GM23338 (cell line): ENCODE measurements around the gene EPGN. TPM values are rescaled to one million over a fixed set of nuclear protein-coding genes. Genes with fewer than 3 reads are reported as not detected.

Source experiments
- ATAC-seq: fragments of 200-7000 bp; cut with Tn5 transposase; 3 replicates; pipeline ENCODE4 v1.9.1; 2020
- DNase-seq: peaks from one replicate; pipeline ENCODE4 v3.0.0-alpha.2; 2015; ENCODE audit warnings: low spot score
- H2AFZ ChIP-seq: fragments of 200-600 bp; sonication (generic); 2 replicates; pipeline ENCODE4 v1.8.0; 2016; ENCODE audit warnings: antibody characterized with exemption, mild to moderate bottlenecking, moderate library complexity
- H3F3A ChIP-seq: fragments of 200-600 bp; sonication (generic); replicated peaks from 2 replicates; pipeline ENCODE4 v1.8.0; 2017; ENCODE audit warnings: antibody characterized with exemption, mixed run types, low read depth
- H3K27ac ChIP-seq: fragments of 200-600 bp; sonication (generic); 2 replicates; pipeline ENCODE4 v1.6.1; 2016; ENCODE audit warnings: low read depth
- H3K27me3 ChIP-seq: fragments of 200-600 bp; sonication (generic); 2 replicates; pipeline ENCODE4 v1.8.0; 2016; ENCODE audit warnings: mild to moderate bottlenecking, mixed run types, moderate library complexity; ENCODE audit not compliant: insufficient read depth
- H3K36me3 ChIP-seq: fragments of 200-600 bp; sonication (generic); 2 replicates; pipeline ENCODE4 v1.8.0; 2016; ENCODE audit warnings: mild to moderate bottlenecking; ENCODE audit not compliant: insufficient read depth
- H3K4me1 ChIP-seq: fragments of 200-600 bp; sonication (generic); 2 replicates; pipeline ENCODE4 v1.8.0; 2016; ENCODE audit warnings: mild to moderate bottlenecking, moderate library complexity; ENCODE audit not compliant: insufficient read depth
- H3K4me2 ChIP-seq: fragments of 200-600 bp; sonication (generic); 2 replicates; pipeline ENCODE4 v1.7.1; 2017; ENCODE audit warnings: mixed run types
- H3K4me3 ChIP-seq: fragments of 200-600 bp; sonication (generic); 2 replicates; pipeline ENCODE4 v1.6.1; 2016; ENCODE audit warnings: mixed run types
- H3K79me2 ChIP-seq: fragments of 200-600 bp; sonication (generic); replicated peaks from 2 replicates; pipeline ENCODE4 v1.8.0; 2017; ENCODE audit warnings: mild to moderate bottlenecking; ENCODE audit not compliant: insufficient read depth
- H3K9me2 ChIP-seq: fragments of 200-600 bp; sonication (generic); 2 replicates; pipeline ENCODE4 v1.8.0; 2017; ENCODE audit not compliant: insufficient read depth
- H4K20me1 ChIP-seq: fragments of 200-600 bp; sonication (generic); replicated peaks from 2 replicates; pipeline ENCODE4 v1.8.0; 2017; ENCODE audit warnings: mild to moderate bottlenecking; ENCODE audit not compliant: insufficient read depth
- H3K27ac Mint-ChIP-seq: 2 replicates; pipeline ENCODE4 v1.8.0; 2020; ENCODE audit warnings: inconsistent platforms, mild to moderate bottlenecking, moderate library complexity, mixed read lengths
- H3K27me3 Mint-ChIP-seq: 3 replicates; pipeline ENCODE4 v1.8.0; 2022; ENCODE audit warnings: low read depth, mild to moderate bottlenecking, moderate library complexity, mixed read lengths, inconsistent platforms; ENCODE audit not compliant: insufficient read depth, poor library complexity
- H3K36me3 Mint-ChIP-seq: 3 replicates; pipeline ENCODE4 v1.8.0; 2021; ENCODE audit warnings: low read depth, mild to moderate bottlenecking, inconsistent platforms, moderate library complexity, mixed read lengths
- H3K4me1 Mint-ChIP-seq: 3 replicates; pipeline ENCODE4 v1.8.0; 2020; ENCODE audit warnings: mild to moderate bottlenecking, inconsistent platforms, mixed read lengths
- H3K4me3 Mint-ChIP-seq: 3 replicates; pipeline ENCODE4 v1.8.0; 2021; ENCODE audit warnings: moderate library complexity, mild to moderate bottlenecking, inconsistent platforms, mixed read lengths
- H3K9me3 Mint-ChIP-seq: 3 replicates; pipeline ENCODE4 v1.8.0; 2020; ENCODE audit warnings: moderate library complexity, mild to moderate bottlenecking, inconsistent platforms, mixed read lengths
- CREB1 ChIP-seq: fragments of 250-450 bp; sonication (Bioruptor Pico); IDR thresholded peaks from 2 replicates; pipeline ENCODE4 v1.5.0; 2020; ENCODE audit warnings: low read depth, mild to moderate bottlenecking, moderate library complexity
- EZH2 ChIP-seq: fragments of 200-600 bp; sonication (generic); IDR thresholded peaks from one replicate; pipeline ENCODE4 v1.8.0; 2017; ENCODE audit warnings: antibody characterized with exemption, mild to moderate bottlenecking, low read depth; ENCODE audit not compliant: unreplicated experiment
- EZH2phosphoT487 ChIP-seq: fragments of 200-600 bp; sonication (generic); IDR thresholded peaks from one replicate; pipeline ENCODE4 v1.8.1; 2018; ENCODE audit warnings: antibody characterized with exemption; ENCODE audit not compliant: unreplicated experiment
- JUNB ChIP-seq: IDR thresholded peaks from one replicate; pipeline ENCODE4 v1.6.1; 2016; ENCODE audit warnings: antibody characterized with exemption; ENCODE audit not compliant: unreplicated experiment
- NANOG ChIP-seq: IDR thresholded peaks from 2 replicates; pipeline ENCODE4 v1.6.1; 2016; ENCODE audit warnings: antibody characterized with exemption, borderline replicate concordance
- POLR2AphosphoS5 ChIP-seq: IDR thresholded peaks from 2 replicates; pipeline ENCODE4 v1.6.1; 2016; ENCODE audit warnings: antibody characterized with exemption, low read depth
- STAT1 ChIP-seq: IDR thresholded peaks from one replicate; pipeline ENCODE4 v1.6.1; 2016; ENCODE audit warnings: antibody characterized with exemption; ENCODE audit not compliant: unreplicated experiment
- ZNF114 ChIP-seq: fragments of 250-450 bp; sonication (Bioruptor Pico); IDR thresholded peaks from 2 replicates; pipeline ENCODE4 v1.5.0; 2020; ENCODE audit warnings: mild to moderate bottlenecking, moderate library complexity
- ZNF331 ChIP-seq: fragments of 250-450 bp; sonication (Bioruptor Pico); IDR thresholded peaks from 2 replicates; pipeline ENCODE4 v1.5.0; 2020; ENCODE audit warnings: low read depth, mild to moderate bottlenecking, moderate library complexity
- polyA plus RNA-seq: library from polyadenylated mRNA; unstranded; fragments of >200 nt; fragmentation: Nextera tagmentation; extraction: Ambion mirVana; gene quantifications from 2 replicates; pipeline ENCODE4 v1.2.1, GENCODE V29; 2016
- total RNA-seq: library from RNA; depleted of rRNA; stranded (reverse); fragments of >200 nt; shearing (Covaris generic); gene quantifications from 2 replicates; pipeline ENCODE4 v1.2.3, GENCODE V29; 2014
- TF ChIP-seq, protein P1 (sequence below): IDR thresholded peaks from 2 replicates; pipeline ENCODE4 v1.6.1; 2016; ENCODE audit warnings: antibody characterized with exemption
- TF ChIP-seq, protein P2 (sequence below): IDR thresholded peaks from one replicate; pipeline ENCODE4 v1.6.1; 2018; ENCODE audit warnings: antibody characterized with exemption; ENCODE audit not compliant: unreplicated experiment
- TF ChIP-seq, protein P3 (sequence below), 2 experiments: fragments of 200-600 bp in 1 of 2; sonication (generic) in 1 of 2; conservative IDR thresholded peaks; 2 replicates each; pipeline versions ENCODE4 v1.5.1 to v1.6.1; 2016 to 2017; ENCODE audit warnings: antibody characterized with exemption in 2 of 2, low read depth in 2 of 2, mild to moderate bottlenecking in 2 of 2, moderate library complexity in 1 of 2
- TF ChIP-seq, protein P4 (sequence below): fragments of 250-450 bp; sonication (Bioruptor Pico); IDR thresholded peaks from 2 replicates; pipeline ENCODE4 v1.5.0; 2020; ENCODE audit warnings: mild to moderate bottlenecking, moderate library complexity

EPGN gene
- total and polyA plus RNA-seq, 2 experiments from 2014 or later: not detected

DNA sequence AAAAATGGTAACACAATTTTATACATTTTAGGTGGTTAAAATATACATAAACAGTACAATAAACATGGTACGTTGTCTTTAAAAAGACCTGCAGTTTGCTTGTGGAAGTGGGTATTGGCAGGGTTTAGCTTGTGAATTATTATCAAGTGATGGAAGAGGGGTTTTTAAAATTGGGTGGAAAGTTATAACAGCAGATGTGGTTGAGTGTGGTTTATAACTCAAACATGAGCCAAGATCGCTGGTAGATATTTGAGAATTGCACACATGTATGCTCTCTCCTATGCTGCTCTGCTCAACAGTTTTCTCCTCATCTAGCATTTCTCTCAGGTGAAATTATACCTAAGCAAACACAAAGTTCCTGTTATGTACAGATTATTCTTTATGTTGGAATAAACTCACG, 14.0 kb downstream of the EPGN start:
- Histone ChIP-seq H3K4me2 (no peak overlapping the region), H3K36me3 (no peaks in the 10 kb centered on the region), H3K9me2 (no peaks in the 10 kb centered on the region), H2AFZ (no peak overlapping the region), H3K27me3 (no peaks in the 10 kb centered on the region), H3K27ac (no peak overlapping the region), H3F3A (no peaks in the 10 kb centered on the region), H4K20me1 (no peaks in the 10 kb centered on the region), H3K4me3 (no peak overlapping the region), H3K79me2 (no peaks in the 10 kb centered on the region), H3K4me1 (peaks cover 10% of the 10 kb centered on the region; the same call in 1 of the 2 replicates)
- peaks cover 16% of the 10 kb centered on the region for H3K4me1 Mint-ChIP-seq
- no peaks in the 10 kb centered on the region for H3K36me3 Mint-ChIP-seq
- DNase-seq (no peak), ATAC-seq (no peak)
- H3K9me3 Mint-ChIP-seq: no peaks in the 10 kb centered on the region
- no peak overlapping the region for H3K27ac Mint-ChIP-seq
- no peak overlapping the region for H3K4me3 Mint-ChIP-seq
- no peaks in the 10 kb centered on the region for H3K27me3 Mint-ChIP-seq
- TF ChIP-seq, protein P1, sequence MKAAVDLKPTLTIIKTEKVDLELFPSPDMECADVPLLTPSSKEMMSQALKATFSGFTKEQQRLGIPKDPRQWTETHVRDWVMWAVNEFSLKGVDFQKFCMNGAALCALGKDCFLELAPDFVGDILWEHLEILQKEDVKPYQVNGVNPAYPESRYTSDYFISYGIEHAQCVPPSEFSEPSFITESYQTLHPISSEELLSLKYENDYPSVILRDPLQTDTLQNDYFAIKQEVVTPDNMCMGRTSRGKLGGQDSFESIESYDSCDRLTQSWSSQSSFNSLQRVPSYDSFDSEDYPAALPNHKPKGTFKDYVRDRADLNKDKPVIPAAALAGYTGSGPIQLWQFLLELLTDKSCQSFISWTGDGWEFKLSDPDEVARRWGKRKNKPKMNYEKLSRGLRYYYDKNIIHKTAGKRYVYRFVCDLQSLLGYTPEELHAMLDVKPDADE: no peak
- TF ChIP-seq POLR2AphosphoS5 (no peak), EZH2 (no peak), NANOG (no peak), CREB1 (CRISPR knock-in tag) (no peak), STAT1 (no peak), ZNF114 (CRISPR knock-in tag) (no peak), ZNF331 (CRISPR knock-in tag) (no peak), EZH2phosphoT487 (no peak), JUNB (no peak)
- TF ChIP-seq, protein P2, sequence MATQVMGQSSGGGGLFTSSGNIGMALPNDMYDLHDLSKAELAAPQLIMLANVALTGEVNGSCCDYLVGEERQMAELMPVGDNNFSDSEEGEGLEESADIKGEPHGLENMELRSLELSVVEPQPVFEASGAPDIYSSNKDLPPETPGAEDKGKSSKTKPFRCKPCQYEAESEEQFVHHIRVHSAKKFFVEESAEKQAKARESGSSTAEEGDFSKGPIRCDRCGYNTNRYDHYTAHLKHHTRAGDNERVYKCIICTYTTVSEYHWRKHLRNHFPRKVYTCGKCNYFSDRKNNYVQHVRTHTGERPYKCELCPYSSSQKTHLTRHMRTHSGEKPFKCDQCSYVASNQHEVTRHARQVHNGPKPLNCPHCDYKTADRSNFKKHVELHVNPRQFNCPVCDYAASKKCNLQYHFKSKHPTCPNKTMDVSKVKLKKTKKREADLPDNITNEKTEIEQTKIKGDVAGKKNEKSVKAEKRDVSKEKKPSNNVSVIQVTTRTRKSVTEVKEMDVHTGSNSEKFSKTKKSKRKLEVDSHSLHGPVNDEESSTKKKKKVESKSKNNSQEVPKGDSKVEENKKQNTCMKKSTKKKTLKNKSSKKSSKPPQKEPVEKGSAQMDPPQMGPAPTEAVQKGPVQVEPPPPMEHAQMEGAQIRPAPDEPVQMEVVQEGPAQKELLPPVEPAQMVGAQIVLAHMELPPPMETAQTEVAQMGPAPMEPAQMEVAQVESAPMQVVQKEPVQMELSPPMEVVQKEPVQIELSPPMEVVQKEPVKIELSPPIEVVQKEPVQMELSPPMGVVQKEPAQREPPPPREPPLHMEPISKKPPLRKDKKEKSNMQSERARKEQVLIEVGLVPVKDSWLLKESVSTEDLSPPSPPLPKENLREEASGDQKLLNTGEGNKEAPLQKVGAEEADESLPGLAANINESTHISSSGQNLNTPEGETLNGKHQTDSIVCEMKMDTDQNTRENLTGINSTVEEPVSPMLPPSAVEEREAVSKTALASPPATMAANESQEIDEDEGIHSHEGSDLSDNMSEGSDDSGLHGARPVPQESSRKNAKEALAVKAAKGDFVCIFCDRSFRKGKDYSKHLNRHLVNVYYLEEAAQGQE: no peak
- TF ChIP-seq, protein P3, sequence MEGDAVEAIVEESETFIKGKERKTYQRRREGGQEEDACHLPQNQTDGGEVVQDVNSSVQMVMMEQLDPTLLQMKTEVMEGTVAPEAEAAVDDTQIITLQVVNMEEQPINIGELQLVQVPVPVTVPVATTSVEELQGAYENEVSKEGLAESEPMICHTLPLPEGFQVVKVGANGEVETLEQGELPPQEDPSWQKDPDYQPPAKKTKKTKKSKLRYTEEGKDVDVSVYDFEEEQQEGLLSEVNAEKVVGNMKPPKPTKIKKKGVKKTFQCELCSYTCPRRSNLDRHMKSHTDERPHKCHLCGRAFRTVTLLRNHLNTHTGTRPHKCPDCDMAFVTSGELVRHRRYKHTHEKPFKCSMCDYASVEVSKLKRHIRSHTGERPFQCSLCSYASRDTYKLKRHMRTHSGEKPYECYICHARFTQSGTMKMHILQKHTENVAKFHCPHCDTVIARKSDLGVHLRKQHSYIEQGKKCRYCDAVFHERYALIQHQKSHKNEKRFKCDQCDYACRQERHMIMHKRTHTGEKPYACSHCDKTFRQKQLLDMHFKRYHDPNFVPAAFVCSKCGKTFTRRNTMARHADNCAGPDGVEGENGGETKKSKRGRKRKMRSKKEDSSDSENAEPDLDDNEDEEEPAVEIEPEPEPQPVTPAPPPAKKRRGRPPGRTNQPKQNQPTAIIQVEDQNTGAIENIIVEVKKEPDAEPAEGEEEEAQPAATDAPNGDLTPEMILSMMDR (conservative IDR thresholded peaks at IDR 0.05; ENCODE audit: low read depth in 2 of 2): no peak
- TF ChIP-seq, protein P4, sequence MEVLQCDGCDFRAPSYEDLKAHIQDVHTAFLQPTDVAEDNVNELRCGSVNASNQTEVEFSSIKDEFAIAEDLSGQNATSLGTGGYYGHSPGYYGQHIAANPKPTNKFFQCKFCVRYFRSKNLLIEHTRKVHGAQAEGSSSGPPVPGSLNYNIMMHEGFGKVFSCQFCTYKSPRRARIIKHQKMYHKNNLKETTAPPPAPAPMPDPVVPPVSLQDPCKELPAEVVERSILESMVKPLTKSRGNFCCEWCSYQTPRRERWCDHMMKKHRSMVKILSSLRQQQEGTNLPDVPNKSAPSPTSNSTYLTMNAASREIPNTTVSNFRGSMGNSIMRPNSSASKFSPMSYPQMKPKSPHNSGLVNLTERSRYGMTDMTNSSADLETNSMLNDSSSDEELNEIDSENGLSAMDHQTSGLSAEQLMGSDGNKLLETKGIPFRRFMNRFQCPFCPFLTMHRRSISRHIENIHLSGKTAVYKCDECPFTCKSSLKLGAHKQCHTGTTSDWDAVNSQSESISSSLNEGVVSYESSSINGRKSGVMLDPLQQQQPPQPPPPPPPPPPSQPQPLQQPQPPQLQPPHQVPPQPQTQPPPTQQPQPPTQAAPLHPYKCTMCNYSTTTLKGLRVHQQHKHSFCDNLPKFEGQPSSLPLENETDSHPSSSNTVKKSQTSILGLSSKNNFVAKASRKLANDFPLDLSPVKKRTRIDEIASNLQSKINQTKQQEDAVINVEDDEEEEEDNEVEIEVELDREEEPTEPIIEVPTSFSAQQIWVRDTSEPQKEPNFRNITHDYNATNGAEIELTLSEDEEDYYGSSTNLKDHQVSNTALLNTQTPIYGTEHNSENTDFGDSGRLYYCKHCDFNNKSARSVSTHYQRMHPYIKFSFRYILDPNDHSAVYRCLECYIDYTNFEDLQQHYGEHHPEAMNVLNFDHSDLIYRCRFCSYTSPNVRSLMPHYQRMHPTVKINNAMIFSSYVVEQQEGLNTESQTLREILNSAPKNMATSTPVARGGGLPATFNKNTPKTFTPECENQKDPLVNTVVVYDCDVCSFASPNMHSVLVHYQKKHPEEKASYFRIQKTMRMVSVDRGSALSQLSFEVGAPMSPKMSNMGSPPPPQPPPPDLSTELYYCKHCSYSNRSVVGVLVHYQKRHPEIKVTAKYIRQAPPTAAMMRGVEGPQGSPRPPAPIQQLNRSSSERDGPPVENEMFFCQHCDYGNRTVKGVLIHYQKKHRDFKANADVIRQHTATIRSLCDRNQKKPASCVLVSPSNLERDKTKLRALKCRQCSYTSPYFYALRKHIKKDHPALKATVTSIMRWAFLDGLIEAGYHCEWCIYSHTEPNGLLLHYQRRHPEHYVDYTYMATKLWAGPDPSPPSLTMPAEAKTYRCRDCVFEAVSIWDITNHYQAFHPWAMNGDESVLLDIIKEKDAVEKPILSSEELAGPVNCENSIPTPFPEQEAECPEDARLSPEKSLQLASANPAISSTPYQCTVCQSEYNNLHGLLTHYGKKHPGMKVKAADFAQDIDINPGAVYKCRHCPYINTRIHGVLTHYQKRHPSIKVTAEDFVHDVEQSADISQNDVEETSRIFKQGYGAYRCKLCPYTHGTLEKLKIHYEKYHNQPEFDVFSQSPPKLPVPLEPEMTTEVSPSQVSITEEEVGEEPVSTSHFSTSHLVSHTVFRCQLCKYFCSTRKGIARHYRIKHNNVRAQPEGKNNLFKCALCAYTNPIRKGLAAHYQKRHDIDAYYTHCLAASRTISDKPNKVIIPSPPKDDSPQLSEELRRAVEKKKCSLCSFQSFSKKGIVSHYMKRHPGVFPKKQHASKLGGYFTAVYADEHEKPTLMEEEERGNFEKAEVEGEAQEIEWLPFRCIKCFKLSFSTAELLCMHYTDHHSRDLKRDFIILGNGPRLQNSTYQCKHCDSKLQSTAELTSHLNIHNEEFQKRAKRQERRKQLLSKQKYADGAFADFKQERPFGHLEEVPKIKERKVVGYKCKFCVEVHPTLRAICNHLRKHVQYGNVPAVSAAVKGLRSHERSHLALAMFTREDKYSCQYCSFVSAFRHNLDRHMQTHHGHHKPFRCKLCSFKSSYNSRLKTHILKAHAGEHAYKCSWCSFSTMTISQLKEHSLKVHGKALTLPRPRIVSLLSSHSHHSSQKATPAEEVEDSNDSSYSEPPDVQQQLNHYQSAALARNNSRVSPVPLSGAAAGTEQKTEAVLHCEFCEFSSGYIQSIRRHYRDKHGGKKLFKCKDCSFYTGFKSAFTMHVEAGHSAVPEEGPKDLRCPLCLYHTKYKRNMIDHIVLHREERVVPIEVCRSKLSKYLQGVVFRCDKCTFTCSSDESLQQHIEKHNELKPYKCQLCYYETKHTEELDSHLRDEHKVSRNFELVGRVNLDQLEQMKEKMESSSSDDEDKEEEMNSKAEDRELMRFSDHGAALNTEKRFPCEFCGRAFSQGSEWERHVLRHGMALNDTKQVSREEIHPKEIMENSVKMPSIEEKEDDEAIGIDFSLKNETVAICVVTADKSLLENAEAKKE (CRISPR knock-in tag): no peak
